GM19043 (cell line): ENCODE results near the gene MOB3B.

Source experiments
- ATAC-seq: cut with Tn5 transposase; IDR thresholded peaks from one replicate; pipeline ENCODE4 v1.9.1; 2021; ENCODE audit warnings: low read depth; ENCODE audit not compliant: unreplicated experiment

Gene MOB3B

DNA sequence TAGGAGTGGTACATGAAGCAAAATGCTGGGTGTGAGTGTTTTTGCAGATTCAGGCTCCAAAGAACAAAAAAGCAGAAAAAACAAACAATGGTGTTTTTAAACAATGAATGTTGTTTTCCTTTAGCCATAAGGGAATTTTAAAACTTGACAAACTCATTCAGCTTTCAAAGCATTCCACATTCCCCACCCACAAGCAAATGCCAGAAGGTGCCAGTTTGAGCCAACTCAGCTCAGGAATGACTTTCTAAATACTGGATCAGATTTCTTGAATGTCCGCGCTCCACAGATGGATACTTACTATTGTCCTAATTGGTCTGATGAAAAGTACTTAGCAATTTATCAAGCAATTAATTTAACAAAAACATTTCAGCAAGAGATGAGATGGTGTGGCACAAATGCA, 12.9 kb upstream of the MOB3B start:
- no peak for ATAC-seq

DNA sequence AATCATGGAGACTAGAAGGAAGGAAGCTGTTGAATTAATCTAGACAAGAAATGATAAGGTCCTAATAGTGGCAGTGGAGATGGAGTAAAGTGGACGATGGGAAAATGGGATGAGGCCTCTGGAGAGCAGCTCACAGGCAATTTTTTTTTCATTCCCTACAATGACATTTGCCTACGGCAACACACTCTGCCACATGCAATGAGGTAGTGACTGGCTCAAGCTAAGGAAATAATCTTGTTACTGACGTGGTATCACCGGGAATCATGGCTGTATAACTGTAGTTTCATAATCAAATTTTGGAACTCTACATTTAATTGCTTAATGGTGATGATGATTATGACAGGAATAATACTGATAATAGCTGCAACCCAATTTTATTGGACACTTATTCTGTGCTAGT, 12.1 kb upstream of the MOB3B start:
- no peak for ATAC-seq

DNA sequence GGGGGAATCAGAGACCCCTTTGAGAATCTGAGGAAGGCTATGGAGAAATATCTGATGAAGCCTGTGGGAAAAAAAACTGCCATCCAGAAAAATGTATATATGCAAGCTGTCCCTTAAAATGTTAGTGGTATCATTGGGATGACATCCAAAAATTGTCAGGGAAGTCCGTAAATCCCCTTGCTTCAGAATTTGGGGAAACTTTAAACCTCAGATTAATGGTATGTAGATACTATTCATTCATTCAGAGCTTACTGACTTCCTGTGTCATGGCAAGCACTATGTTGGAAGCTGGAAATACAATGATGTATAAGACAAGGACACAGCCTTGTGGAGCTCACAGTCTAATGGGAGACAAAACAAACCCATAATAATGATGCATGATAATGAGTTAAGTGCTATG, 10.9 kb upstream of the MOB3B start:
- no peak for ATAC-seq

DNA sequence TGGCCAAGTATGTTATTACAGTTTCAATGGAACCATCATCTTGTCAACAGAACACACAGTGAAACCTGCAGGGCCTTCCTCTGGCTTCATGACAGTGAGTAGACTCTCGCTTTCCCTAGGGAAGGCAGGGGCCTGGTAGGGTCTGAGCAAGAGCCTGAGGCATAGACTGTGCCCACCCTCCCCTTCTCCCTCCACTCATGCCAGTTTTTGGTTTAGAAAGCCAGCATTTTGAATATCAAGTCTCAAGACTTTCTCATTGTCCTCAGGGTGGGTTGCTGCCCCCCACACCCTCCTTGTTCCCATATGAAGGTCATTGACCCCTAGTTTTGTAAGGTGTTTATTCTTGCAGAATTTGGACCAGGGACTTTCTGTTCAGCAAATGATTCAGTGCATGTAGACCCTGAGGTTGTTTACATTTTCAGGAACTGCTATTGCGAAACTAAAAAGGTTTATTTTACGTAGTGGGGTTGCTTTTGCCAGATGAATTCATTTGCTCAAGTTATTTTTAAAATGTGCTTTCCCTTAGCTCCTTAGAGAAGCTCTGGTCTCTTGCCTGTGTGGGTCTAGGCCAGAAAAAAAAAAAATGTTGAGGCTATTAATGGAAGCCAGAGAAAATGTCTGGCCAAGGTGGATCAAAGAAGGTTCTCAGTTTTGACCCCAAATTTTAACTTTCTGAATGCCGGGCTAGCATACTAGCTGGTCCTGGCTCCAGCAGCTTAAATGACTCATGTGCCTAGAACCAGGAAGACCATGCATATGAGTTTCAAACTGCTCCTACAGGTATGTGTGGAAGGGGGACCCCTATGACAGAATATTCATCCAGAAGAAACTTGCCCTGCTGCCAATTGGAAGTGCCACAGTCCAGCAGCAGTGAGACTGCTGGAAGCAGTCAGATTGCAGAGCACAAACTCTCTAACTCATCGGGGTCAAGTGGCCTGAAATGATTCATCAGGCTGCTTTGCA, 10.1 kb upstream of the MOB3B start:
- ATAC-seq: no peak

DNA sequence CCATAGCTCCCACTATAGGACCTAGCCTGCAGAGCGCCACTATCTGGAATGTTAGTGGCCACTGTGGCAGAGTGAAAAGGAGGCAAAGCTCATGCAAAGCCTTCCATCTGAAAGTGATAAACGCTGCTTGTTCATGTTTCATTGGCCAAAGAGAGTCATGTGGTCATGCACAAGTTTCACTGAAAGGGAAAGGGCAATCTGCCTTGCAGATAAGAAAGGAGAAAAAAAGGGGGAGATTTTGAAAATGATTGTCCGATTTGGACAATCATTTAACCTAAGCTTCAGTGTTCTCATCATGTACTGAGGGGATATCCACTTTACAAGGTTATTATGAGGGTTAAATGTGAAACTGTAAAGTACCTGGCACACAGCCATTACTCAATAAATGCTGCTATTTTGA, 9.0 kb upstream of the MOB3B start:
- no peak for ATAC-seq

DNA sequence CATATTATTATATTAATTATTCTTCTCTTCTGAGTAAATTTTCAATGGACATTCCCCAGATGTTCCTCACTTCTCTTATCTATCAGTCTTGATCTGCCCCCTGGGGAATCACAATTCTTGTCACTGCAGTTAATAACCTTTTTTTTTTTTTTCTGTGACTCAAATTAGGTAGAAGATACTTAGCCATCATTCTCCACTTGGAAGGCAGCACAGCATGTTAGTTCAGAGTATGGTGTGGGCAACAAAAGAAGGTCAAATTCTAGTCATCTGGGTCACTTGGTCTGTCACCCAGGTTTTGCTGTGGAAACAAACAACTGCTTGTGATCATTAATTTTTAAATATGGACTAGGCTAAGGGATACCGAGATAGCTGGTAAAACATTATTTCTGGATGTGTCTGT, 8.1 kb upstream of the MOB3B start:
- ATAC-seq: no peak

DNA sequence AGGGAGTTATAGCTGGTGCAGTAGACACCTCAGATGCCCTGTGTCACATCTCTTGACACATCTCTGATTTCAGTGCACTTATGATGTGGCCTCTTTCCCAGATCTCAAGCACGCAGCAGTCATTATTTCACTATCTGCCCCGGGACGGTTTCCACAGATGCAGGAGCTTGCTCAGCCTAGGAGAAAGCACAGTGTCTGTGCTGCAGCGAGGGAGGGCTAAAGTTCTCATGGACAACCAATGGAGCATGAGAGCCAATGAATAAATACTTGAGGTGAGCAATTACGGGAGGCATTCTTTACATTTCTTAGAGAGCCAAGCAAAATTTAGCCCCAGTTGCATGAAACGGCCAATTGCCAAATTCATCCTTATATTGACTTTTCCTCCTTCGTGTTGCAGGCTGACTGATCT, 7.4 kb upstream of the MOB3B start:
- ATAC-seq: no peak

DNA sequence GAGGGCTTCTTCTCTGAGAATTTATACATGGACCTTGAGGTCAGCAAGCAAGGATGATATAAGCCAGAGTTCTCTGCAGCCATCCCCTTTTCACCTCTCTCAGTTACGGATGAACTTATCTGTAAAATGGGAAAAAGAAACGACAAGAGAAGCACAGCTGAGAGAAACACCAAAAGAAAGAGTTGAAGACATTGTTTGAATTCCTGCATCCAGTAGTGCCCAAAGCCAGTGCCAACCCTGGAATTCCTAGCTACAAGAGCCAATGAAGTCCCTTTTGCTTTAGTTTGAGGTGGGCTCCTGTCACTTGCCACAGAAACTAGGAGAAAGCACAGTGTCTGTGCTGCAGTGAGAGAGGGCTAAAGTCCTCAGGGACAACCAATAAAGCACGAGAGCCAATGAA, 6.6 kb upstream of the MOB3B start:
- no peak for ATAC-seq

DNA sequence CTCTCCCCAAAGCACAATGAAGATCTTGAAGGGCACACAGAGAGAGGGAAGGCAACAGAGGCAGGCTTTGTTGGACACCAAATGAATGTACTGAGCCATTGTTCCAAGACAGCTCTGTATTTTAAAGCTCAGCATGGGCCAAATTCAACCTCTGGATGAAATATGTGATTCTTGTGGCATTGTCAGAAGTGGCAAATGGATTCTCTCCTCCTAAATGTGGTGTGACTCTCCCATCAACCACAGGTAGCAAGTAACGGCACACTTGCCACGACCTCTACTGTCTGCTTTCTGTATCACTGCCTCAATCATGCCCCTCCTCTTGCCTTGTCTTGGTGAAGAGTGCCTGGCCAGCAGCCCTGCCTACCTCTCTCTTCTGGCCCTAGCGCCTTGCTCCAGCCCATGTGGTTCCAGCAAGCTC, 6.1 kb upstream of the MOB3B start:
- ATAC-seq: peak; percentile 42

DNA sequence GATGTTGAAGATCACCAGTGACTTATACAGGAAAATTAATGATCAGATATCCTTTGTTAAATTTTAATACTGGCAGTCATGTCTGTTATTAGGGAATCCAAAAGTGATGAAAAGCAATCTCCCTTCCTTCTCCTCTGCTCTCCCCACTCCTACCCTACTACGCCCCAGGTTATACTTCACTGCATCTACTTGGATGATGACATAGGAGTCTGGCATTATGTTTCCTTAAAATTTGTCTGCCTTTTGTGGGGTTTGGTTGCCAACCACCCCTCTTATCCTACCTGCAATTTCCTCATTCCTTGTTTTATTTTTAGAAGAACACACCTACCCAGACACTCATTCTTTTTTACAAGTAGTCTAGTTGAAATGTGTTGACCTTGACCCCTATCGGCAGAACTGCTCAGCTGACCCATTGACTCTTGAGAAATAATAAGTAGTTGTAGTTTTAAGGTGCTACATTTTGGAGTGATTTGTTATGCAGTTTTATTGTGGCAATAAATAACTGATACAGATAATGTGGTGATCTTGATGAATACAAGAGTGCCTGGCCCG, 5.1 kb upstream of the MOB3B start:
- no peak for ATAC-seq

DNA sequence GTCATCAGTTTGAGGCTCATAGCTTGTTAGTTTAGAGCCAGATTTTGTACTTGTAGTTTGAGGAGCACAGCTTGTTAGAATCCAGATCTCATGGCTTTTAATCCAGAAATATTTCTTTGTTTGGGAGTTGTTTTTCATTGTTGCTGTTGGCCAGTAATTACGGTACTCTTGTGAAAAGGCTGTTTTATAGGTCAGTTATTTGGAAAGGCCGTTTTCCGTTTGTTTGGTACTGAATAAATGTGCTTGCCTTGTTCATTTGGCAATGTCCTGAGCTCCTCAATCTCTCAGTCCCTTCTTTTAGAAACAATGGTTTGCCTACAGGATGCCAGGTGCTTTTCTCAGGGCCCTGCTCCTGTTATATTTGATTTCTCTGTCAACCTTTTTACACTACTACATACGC, 4.5 kb upstream of the MOB3B start:
- ATAC-seq: no peak

DNA sequence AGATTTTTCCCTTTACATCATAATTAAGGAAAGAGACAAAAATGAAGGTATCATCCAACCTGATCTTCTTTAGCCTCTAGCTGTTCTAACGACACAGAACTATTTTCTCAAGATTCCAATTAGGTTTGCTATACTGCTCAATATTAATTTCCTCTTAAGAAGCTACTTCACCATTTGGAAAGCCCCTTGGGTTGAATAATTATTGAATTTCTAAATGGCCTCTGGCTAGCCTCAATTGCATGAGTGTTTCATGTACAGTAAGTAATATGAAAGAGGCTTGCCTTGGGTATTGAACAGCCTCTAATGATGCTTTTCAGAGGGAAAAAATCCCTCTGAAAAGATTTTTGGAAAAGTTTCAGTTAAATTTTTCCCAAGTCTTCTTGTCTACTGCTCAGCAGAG, 3.7 kb upstream of the MOB3B start:
- no peak for ATAC-seq

DNA sequence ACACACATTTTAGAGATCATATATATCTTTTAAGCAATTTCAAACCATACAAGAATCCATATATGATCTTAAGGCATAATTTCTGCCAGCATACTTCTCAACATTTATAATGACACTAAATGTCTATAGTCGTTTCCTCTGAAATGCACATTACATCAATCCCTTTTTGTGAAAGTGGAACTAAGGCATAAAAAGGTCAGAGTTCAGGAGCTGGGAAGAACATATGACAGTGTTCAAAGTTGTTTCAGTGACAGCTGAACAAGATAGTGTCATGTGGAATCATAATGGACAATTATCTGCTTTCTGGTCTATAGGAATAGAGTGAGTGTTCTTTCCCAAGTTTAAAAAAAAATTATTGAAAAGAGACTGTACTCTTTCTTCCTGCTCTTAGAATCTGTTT, 2.4 kb upstream of the MOB3B start:
- no peak for ATAC-seq

DNA sequence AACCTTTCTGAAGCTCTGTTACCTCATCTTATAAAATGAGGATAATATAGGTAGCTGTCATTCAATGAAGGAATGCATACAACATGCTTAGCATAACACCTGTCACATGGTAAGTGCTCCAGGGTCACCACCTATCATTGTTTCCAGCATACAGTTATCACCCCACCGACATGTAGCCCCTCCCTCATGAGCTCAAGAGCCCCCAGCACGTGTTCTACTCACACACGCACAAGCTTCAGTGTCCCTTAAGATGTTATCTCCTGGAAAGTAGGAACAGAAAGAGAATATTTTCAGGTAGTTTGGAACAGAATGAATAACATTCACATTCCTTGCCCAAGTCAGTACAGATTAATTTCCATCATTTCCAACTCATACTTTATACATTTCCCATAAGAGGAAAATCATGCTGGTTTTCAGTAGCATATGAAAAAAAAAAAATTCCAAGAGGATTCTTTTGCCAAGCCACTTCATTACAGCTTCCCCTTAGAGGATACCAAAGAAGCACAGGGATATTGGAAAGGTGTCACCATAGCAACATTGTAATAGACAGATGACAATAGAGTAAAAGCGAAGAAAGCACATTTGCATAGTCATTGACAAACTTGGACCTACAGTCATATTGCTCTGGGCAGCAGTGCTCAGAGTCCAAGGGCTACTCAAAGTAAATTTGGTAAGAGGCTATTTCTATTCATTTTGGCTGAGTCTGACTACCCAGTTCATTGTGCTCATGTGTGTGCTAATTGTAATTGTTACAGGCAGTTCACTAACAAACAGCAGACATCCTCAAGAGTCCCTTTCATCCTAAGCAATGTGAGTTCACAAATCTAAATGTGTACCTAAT, 1.5 kb upstream of the MOB3B start:
- no peak for ATAC-seq

DNA sequence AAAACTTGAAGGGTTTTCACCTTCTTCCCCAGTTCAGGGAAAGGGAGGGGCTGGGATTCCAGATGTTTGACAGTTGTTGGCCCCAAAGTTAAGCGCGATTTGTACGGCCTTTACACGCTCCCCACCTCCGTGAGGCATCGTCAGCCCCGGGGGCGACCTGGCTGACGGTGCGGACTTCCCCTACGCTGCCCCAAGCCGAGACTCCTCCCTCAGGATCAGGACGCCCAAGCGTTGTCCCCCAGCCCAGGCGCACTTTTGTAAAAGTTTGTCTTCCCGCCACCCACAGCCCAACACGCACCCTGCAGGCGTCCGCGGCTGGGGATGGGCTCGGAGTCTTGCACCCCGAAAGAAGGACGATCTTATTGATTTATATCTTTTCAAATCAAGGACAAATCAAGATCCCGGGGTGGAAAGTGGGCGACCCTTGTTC, 713 bp downstream of the MOB3B start:
- peak; percentile 38 for ATAC-seq

DNA sequence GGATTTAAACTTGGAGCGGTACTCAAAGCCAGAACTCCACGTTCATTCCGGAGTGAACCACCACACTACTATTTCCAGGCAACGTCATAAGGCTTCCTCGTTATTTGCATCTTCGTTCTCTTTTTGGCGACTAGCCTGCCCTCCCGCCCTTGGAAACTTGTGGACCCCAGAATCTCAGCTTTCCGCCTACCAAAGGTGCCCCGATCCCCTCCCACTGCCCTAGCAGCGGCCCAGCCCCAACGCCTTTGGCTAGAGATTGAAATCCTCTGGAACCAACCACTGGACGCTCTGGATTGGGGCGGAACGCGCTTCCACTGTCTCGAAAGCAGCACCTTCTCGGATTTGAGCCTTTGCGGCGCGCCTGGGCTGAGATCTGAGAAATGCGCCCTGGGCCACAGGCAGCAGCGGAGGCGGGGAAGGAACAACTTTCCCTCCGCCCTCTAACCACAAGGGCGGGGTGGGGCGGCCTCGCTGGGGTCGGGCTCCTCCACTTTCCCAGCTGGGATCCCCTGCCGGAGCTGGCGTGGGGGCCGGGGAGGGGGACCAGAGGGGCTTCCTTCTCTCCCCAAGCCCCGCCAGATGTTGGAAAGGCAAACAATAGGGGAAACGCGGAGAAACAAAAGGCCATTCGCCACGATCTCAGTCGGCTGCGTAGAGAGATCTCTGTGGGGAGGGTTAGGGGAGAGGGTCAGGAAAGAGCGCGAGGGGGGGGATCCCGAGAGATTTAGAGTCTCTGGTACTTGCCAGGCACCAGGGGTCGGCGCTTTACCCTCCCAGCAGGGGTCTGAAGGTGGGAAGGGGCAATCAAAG, 1.3 kb downstream of the MOB3B start:
- peak; percentile 48 for ATAC-seq

DNA sequence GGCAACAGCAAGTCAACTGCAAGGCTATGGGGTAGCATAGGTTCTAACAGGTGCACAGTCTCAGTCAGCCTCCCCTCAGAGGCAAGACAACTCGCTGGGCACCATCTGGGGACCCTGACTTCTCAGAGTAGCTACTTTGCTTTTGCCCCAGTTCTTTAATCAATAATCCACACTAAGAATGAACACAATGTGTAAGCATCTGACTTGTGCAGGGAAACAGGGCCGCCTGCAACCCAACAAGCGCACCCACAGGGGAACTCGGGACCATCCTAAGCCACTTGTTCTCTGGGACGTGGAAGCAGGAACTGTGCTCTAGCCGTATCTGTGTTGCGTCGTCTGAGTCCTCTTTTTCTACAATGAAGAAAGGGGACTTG, 1.9 kb downstream of the MOB3B start:
- ATAC-seq: no peak

DNA sequence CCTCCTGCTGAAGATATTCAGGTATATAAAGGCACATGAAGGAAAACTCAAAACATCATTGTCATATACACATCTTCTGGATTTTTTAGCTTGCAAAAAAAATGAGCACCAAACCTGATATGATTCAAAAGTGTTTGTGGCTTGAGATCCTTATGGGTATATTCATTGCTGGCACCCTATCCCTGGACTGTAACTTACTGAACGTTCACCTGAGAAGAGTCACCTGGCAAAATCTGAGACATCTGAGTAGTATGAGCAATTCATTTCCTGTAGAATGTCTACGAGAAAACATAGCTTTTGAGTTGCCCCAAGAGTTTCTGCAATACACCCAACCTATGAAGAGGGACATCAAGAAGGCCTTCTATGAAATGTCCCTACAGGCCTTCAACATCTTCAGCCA, 5.4 kb downstream of the MOB3B start, which contains the start of gene IFNK:
Gene IFNK, plus strand, starts transcription at position 55 of the 400 bp plus-strand sequence. Its CDS starts 47 bp downstream, at position 102.
- ATAC-seq: no peak

DNA sequence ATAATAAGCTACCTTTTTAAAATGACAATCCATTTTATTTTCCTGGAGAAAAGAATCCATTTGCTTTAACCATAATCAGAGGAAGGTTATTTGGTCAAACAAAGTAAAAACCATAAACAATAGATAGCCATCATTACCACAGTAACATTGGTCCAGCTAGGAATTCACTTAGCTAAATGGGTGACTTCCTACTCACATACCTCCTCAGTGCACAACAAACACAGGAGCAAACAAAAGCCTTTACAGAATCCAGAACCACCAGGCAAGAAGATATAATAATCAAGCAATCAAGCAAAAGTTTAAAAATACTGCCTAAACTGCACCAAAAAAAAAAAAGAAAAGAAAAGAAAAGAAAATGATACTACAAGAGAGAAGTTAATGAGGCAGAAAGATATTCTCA, 6.5 kb downstream of the MOB3B start:
- no peak for ATAC-seq

DNA sequence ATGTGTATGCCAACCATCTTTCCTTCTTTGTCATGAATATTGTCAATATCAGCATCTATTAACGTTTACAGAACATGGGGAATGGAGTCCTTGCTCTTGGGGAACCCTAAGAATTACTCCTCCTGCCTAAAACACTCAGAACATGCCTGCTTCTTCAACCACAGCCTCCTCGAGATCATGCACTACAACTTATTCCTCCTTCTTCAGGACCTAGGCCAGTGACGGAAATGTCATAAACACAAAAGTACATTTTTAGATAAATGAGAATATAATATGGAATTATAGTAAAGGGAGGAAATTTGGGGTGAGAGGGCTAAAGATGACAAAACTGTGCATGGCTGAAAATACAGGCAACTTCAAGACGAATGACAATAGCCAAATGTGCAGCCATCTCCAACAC, 8.6 kb downstream of the MOB3B start:
- no peak for ATAC-seq
